Activated CD8-positive, alpha-beta memory T cell treated with anti-CD3 and anti-CD28 coated beads for 4 hours (primary cell): Measurements from ENCODE around the gene ALDH4A1.
"Not testable (repeated sequence)": the region's sequence is repeated elsewhere in the genome, so short reads cannot be mapped to it uniquely, and the experiment has no call there.

Experiments used
- DNase-seq, 2 donors: peaks; one replicate each; pipeline ENCODE4 v3.0.0-alpha.2; 2020; ENCODE audit warnings: low read depth in 2 of 2

ALDH4A1 gene

DNA sequence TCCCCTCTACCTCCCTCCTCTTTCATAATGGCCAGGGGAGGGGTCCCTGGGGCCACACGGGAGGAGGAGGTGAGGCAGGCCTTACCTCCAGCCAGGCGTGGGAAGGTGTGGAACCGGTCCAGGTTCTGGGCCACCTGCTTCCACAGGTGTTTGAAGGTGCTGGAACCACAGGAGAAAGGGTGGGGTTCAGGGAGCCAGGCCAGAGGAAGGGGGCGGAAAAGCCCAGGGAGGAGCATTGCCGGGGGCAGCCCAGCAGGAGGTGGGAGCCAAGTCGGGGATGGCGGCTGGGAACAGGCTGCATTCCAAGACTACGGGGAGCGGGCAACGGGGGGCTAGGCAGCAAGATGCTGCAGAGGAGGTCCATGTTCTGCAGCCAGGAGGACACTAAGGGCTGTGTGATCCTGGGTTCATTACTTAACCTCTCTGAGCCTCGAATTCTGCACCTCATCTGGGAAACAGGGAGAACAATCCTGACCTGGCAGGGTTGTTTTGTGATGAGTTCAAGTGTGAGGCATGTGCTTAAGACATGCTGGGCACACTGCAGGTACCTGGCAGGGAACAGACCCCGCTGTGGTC lies 23.1 kb downstream of the ALDH4A1 start:
- no peak for DNase-seq

DNA sequence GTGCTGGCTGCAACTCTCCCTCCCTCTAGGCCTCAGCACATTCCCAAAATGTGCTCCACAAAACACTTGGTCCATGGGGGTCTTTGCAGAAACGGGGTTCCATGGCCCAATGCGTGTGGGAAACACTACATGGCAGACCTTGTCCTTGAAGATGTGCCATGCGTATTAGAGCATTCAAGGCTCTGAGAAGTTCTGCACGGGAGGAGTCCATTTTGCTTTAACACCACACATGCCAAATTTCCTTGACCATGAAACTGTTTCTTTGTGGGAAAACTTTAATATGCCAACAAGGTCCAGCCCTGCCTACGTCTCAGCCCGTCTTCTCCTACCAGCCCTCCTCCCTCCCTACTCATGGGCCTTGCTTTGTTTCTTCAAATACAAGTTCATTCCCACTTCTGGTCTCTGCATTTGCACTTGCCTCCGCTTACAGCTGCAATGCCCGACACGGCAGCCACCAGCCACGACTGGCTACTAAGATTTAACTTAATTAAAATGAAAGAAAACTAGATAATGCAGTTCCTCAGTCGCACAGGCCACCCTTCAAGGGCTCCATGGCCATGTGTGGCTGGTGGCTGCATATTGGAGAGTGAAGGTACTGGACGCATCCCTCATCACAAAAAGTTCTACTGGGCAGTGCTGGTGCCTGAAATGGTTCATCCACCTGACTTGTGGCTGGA lies 23.7 kb downstream of the ALDH4A1 start:
- DNase-seq = no peak

DNA sequence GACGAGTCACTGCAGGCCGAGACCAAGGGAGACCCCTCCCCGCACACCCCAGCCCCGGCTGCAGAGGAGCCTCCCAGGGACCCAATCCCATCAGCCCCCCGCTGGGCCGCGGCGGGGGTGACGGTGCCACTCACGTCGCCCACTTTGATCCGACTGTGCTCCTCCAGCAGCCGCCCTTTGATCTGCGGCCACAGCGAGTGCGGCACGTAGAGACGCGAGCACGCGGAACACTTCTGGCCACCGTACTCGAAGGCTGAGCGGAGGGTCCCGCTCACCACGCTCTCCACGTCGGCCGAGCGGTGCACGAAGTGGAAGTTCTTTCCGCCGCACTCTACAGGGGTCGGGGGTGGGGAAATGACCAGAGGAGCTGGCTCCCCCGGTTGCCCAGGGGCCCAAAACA lies 25.1 kb downstream of the ALDH4A1 start:
- no peak for DNase-seq

DNA sequence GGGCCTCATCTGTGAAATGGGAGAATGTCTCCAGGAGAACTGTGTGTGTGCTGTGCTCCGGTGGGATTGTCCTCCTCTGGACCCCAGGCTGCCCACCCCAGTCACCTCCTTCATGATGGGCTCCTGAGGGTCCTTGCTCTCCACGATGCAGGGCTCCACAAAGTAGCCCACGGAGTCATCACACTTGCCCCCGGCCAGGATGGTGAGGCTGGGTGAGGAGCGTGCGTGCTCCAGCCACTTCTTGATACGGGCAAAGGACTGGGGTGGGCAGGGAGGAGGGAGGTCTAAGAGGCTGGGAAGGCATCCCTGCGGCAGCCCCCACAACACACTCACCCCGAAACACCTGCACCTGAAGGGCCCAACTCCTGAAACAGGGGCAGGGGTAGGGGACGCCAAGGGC lies 26.1 kb downstream of the ALDH4A1 start:
- no peak for DNase-seq

DNA sequence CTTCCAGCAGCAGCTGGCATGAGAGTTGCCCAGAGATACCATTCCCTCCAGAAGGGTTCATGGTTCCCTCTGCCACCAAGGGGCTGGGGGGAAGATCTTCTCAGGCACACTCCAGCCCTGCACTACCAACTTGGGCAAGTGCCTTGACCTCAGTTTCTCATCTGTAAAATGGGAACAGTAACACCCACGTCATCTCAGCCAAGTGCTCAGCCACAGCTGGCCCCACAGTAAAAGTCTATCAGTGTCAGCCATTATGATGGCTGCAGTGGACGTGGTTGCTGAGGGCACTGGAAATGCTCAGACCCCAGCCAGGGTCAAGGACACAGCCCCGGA lies 26.6 kb downstream of the ALDH4A1 start:
- DNase-seq = no peak

DNA sequence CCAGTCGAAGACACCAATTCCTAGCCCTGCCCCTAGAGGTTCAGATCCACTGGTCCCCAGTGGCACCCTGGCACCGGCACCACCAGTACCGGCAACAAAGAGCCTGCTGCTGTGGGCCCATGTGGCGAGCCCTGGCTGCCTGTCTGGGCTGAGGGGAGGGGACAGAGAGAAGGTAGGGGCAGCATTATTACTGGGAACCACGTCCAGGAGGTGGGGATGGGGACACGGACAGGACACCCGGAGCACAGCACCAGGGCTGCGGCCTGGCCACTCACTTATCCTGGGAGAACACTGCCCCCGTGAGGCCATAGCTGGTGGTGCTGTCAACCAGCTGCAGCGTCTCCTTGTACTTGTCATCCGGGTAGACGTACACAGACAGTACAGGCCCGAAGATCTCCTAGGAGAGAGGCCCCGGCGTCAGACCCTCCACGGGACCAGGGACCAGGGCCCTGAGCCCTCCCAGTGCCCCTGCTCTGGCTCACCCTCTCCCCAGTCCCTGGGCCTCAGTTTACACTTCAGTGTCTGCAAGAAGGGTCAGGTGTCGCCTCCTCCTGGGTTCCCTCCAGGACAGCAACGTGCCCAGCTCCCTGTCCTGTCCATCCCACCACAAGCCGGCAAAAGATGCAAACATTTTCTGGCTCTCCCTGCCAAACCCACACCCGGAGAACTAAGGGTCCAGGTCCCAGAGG lies 27.1 kb downstream of the ALDH4A1 start:
- DNase-seq = peak; percentile 19 to 37

DNA sequence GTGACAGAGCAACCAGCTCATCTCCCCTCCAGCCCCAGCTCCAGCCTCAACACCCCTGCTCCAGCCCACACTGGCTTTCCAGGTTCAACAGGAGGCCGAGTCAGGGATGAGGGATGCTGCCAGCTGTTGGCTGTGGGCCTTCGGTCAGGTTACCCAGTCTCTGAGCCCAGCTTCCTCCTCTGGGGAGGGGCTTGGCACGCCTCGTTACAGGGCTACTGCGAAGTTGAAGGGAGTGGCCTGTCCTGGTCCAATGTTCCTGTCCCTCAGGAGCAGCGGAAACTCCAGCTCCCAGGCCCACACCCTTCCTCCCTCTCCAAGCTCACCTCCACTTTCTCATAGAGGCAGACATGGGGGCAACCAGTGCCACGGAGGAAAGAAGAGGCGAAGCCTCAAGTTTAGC lies 27.8 kb downstream of the ALDH4A1 start:
- DNase-seq = no peak

DNA sequence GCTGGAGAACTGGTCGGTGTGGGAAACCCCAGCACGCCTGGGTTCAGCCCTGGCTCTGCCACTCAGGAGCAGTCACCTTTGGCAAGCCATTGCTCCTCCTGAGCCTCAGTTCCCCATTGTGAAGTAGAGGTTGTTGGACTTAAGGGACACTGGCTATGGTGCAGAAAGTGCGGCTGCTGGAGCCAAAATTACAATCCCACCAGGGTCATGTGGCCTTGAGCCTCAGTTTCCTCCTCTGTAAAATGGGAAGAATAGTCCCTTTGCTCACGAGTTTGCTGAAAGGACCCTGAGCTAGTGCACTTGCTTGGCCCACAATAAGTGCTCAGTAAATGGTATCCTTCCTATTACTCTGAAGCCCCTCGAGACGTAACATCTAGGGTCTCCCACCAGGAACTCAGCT lies 28.3 kb downstream of the ALDH4A1 start:
- no peak for DNase-seq

DNA sequence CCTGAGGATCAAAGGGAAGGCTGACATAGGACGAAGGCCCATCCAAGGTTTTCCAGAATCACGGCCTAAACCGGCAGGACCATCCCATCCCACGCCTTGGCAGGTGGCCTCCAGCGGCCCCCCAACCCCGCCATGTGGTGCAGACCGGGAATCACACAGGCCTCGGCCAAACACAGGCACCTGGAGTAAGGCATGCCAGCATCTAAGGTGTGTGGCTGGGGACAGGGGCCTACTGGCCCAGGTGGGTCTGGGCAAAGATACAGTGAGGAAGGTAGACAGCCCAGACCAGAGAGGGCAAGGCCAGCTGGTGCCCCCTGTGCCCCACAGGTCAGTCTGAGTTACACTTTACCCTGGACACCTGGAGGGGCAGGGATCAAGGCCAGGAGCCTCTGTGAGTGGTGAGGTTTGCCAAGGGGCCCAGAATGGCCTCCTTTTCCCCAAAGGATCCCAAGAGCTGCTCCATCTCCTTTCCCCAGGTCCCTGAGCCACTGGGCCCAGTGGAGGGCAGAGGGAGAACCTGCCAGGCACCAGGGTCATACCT lies 30.2 kb downstream of the ALDH4A1 start:
- no peak for DNase-seq

DNA sequence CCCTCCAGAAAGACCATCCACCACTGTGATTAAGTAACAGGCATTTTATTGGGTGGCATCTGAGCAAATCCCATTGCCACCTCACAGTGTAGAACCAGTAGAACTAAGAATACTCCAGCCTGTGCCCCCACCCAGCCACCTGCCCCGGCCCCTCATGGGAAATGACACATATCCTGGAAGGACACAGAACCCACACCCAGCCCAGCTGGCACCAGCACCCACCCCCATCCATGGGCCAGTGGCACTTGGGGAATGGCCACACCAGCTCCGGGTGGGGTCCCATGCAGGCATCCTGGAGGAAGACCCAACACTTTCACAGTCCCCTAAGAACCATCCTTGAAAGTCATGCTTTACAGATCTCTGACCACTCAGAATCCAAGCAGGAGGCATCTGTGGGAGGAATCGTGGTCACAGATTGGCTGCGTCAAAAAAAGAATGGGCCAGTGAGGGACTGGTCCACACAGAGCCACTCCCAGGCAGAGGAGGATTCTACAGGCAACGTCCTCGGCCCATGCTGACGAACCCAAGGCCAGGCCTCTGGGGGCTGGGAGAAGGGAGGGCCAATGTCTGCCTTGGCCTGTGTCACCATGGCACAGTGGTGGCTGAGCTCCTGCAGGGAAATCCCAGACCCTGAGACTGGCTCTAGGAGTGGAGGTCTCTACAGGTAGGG lies 30.8 kb downstream of the ALDH4A1 start:
- DNase-seq = no peak

DNA sequence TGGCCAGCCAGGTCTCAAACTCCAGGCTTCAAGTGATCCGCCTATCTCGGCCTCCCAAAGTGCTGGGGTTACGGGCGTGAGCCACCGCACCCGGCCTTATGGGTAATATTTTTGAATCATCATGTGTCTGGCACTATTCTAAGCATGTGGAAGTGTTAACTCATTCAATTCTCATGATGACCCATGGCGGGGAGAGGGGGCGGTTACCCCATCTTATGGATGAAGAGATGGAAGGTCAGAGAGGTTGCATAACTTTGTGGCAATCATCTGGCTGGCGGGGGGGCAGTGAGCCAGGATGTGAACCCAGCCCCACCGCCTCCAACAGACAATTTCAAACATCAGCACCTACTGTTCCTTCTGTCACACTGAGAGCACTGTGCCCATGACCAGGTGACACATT lies 31.4 kb downstream of the ALDH4A1 start:
- DNase-seq = no peak

DNA sequence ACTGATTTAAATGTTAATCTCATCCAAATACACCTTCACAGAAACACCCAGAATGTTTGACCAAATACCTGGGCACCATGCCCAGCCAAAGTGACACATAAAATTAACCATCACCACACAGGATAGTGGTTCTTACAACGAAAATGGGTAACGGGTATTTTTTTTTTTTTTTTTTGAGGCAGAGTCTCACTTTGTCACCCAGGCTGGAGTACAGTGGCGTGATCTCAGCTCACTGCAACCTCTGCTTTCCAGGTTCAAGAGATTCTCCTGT lies 31.8 kb downstream of the ALDH4A1 start:
- DNase-seq = not testable (repeated sequence)

DNA sequence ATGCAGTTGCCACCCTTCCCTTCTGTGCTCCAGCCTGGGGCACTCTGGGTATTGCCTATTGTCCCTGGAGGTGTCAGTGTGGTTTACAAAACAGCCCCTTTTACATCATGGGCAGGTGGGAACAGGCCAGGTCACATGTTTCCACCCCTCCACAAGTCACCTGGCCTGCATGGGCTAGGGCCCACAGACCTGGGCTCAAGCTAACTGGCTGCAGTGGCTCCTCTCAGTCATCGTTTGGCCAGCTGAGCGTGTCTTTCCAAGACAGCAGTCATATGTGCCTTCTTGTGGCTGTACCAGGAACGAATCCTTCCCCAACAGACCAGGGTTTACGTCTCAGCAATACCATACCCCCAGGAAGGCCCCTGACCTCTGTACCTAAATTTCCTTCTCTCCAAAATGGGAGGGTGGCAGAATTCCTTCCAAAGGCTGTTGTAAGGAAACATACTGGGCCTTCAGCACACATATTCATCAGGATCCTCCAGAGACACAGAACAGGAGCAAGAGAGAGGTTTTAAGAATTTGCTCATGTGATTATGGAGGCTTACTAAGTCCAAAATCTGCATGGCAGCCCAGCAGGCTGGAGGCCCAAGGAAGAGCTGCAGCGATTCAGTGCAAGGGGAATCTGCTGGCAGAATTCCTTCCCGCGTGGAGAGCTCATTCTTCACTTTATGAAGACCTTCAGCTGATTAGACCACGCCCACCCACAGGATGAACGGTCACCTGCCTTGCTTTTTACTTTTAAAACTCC lies 32.3 kb downstream of the ALDH4A1 start:
- DNase-seq = no peak

DNA sequence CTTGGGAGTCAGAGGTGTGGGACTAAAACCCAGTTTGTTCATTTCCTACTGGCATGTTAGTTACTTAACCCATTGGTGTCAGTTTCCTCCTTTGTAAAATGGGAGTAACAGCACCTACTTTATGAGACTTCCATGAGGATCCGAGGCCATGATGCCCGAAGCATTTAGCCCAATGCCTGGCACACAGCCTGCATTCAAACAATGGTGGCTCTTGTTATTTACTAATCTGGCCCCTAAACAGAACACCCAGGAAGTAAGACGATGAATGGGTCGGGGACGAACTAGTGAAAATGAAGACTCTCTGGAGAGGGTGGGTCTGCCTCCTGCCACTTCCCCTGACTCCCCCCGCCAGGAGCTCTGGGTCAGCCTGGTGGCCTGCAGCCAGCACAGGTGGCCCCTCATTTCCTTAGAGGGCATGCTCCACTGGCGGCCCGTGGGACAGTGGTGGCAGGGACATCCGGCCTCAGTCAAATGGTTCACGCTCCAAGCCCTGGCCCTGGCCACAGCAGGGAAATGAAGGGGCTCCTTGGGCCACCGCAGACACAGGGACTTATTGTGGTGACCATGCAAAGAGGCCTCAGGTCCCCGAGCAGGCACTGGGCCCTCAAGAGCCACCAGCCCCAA lies 33.4 kb downstream of the ALDH4A1 start:
- DNase-seq = no peak

DNA sequence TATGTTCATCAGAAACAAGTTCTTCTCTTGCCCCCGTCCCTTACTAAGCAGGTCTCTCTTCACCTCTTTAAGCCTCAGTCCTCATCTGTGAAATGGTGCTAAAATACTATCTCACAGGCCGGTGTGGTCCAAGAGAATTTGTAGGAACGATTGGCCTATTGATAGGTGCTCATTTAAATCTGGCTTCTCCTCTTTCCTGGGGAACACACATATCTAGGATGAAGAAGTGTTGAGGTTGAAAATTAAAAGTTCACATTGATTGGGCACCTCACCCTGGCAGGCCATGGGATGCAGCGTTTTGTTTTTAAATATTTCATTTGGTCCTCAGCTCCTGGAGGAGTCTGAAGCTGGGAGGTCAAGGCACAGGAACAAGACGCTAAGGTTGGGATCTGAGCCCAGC lies 34.0 kb downstream of the ALDH4A1 start:
- DNase-seq = no peak

DNA sequence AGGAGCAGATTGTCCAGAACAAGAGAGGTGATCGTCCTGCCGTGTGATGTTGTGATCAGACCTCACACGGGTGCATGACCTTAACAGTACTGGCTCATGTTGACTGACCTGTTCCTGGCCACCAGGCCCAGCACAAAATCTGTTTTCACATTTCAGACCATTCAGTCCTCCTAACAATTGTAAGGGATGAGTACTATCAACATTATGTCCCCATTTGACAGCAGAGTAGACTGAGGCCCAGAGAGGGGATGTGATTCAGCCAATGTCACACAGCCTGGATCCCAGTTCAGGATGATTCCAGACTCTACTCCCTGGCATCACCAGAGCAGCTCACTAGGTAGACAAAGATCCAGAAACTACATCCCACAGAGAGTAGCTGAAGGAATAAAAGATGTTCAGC lies 35.5 kb downstream of the ALDH4A1 start:
- DNase-seq = no peak

DNA sequence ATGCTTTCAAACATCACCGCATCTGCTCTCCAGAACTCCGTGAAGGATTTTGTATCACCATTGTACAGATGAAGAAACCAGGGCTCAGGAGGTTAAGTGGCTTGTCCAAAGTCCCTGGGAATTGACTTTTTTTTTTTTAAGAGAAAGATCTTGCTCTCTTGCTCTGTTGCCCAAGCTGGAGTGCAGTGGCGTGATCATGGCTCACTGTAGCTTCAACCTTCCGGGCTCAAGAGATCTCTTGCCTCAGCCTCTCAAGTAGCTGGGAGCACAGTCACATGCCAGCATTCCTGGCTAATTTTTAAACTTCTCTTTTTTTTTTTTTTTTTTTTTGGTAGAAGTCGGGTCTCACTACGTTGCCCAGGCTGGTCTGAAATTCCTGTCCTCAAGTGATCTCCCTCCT lies 36.0 kb downstream of the ALDH4A1 start:
- DNase-seq = no peak

DNA sequence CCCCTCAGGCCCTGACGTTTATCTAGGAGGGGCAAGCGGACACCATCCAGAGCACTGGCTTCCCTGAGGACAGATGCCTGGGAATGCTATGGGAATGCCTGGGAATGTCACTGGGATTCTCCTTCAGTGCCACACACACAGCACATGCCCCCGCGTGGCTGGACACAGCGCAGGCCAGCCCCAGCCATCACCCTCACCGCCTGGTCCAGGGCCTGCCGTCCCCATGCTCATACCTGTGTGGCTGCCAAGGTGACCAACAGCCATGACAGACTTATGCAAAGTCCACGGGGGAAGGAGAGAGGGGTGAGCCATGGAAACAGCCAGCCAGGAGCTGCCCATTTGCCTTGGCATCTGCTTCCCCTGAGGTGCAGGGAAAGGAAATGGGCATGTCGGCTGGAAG lies 37.2 kb downstream of the ALDH4A1 start:
- no peak for DNase-seq

DNA sequence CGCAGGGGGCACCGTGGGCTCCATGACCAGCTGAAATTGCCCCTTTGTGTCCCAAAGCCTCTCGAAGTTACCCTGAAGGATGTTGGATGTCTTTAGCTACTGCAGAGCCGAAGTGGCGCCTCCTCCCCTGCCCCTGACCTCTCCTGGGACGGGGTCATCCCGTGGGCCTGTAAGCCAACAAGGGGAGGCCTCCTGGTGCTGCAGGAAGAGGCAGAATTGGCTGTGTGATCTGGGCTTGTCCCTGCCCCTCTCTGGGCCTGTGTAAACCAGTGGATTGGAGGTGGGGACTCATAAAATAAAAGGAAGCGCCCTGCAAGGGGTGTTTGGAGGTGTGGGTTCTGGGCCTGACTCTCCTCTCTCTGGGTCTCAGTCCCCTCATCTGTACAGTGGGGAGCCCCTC lies 40.8 kb downstream of the ALDH4A1 start:
- no peak for DNase-seq

DNA sequence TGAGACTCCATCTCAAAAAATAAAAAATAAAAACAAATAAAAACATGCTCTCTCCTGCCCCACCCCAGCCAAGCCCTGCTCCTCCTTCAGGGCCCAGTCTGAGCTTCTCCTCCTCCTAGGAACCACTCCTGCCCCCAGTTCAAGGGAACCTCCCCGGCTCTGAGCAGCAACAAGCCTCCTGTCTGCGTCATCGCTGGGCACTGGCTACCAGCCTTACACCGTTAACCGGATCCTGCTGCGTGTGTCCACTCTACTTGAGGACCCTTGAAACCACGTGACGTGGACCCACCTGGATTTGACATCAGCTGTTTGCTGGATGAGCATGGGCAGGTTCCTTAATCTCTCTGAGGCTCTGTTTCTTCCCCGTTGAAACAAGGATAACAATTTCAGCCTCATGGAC lies 41.3 kb downstream of the ALDH4A1 start:
- no peak for DNase-seq

DNA sequence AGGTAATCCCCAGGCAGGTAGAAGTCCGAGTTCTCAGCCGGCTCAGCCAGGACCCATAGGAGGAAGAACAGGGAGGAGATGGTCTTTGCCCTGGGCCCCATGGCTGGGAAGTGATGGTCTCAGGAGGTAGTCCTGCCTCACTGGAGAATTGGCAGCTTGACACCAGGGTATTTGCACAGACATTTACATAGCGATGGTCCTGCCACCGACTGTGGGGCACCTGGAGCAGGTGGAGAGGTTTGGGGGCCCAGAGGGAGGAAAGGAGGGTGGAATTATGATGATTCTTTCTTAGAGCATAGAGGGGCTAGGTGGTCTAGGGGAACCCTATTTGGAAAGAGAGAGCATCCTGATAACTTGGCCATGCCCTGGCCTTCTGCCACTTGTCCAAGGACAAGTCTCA lies 42.8 kb downstream of the ALDH4A1 start, which contains the start of gene TAS1R2:
Gene TAS1R2 (minus strand): TSS at position 101 of the 400 bp plus-strand sequence. CDS start 0 bp downstream, at position 101.
- no peak for DNase-seq
